Motor neuron (in vitro differentiated cells): ENCODE data around the gene ZNF423. TPM values are rescaled to one million over a fixed set of nuclear protein-coding genes. Genes with fewer than 3 reads are reported as not detected.

Source experiments
- ATAC-seq, 8 experiments: fragments of 200-7000 bp; cut with Tn5 transposase; replicated peaks in 6 of 8; 2 replicates each; pipeline ENCODE4 v1.8.0; 2021; ENCODE audit warnings: mild to moderate bottlenecking in 8 of 8, moderate library complexity in 8 of 8
- H3K27ac ChIP-seq, 2 donors: fragments of 250-450 bp; sonication (Bioruptor Pico); 2 replicates each; pipeline ENCODE4 v1.9.0; 2021; ENCODE audit warnings: antibody characterized with exemption in 2 of 2, mild to moderate bottlenecking in 2 of 2, moderate library complexity in 1 of 2
- H3K4me1 ChIP-seq, 2 donors: fragments of 250-450 bp; sonication (Bioruptor Pico); replicated peaks in 1 of 2; 2 replicates each; pipeline ENCODE4 v1.6.1; 2021; ENCODE audit warnings: antibody characterized with exemption in 2 of 2, mild to moderate bottlenecking in 2 of 2, moderate library complexity in 1 of 2
- H3K4me3 ChIP-seq, 5 donors: fragments of 250-450 bp; sonication (Bioruptor Pico); 2 replicates each; pipeline ENCODE4 v1.9.0; 2021; ENCODE audit warnings: antibody characterized with exemption in 5 of 5, mild to moderate bottlenecking in 5 of 5, moderate library complexity in 4 of 5
- WGBS, 10 experiments: fragments of 450-650 bp; shearing (Covaris generic); methylation state at CpG; one replicate each; pipeline ENCODE4 v1.0.0; 2022; 5-methylcytosine and 5-hydroxymethylcytosine counted together
- in situ Hi-C, 9 experiments: fragments of 400-800 bp; cut with MboI; loops; one replicate each; pipeline ENCODE4 v1.15.0; 2021; ENCODE audit warnings: low sequenced_read_pairs in 9 of 9, low pct_unique_long_range_greater_than_20kb in 2 of 9; ENCODE audit not compliant: unreplicated experiment in 9 of 9
- total RNA-seq, 8 experiments: library from RNA; unstranded; fragments of 300-600 nt; gene quantifications; 2 replicates each; pipeline versions ENCODE4 v1.2.3 to v1.2.4, GENCODE V29; 2022

ZNF423 gene
- total RNA-seq, 8 experiments from 2014 or later: 1.1 to 31.2 (median 19.0) TPM

DNA sequence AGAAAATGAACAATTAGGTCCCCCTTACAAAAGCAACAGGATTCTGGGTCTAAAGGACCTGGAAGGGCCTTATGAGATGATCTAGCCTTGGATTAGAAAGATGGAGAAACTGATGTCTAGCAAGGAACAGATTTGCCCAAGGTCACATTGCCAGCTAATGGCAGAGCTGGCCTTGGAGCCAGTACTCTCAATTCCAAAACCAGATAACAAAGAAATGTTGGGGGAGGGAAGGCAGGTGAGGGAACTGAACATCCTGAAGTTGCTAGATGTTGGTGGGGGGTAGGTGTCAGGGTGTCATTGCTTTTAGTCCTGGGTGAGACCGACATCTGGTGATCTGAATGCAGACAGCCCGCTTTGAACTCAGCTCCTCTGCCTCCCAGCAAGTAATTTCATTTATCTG, 11.3 kb upstream of the ZNF423 start:
- no peak for ATAC-seq
- Histone ChIP-seq H3K27ac (peak overlapping the region in 1 of 2 donors; percentile 70), H3K4me1 (peaks cover 16 to 19% of the 10 kb centered on the region in 2 donors), H3K4me3 (no peak overlapping the region)
- in situ Hi-C loops: loop anchor here in 1 of 9 experiments (25.0 kb wide), 1 partner anchor 330 kb away; no protein-coding TSS in a partner anchor
- WGBS, 10 experiments: 73 to 100% (median 88%) methylated on average over 1 to 2 of the region's 2 CpGs; no CpG with 5 or more reads in 5 of the 10 experiments

GRCh38 chr16:49866595-49867071, 10.7 kb upstream of the ZNF423 start:
- H3K27ac ChIP-seq: peak overlapping the region; percentile 26 to 70
- peak in 7 of 8 experiments; percentile 48 to 93 (median 90) for ATAC-seq
- WGBS, 10 experiments: 7 to 73% (median 13%) methylated on average over 2 to 7 of the region's 14 CpGs; no CpG with 5 or more reads in 4 of the 10 experiments
- peaks cover 16 to 19% of the 10 kb centered on the region in 2 donors for H3K4me1 ChIP-seq
- in situ Hi-C loops: loop anchor here in 1 of 9 experiments (25.0 kb wide), 1 partner anchor 329 kb away; no protein-coding TSS in a partner anchor
- H3K4me3 ChIP-seq: no peak overlapping the region

GRCh38 chr16:49862694-49863093, 6.8 kb upstream of the ZNF423 start:
- Histone ChIP-seq H3K27ac (no peak overlapping the region), H3K4me1 (peaks cover 26 to 28% of the 10 kb centered on the region in 2 donors), H3K4me3 (no peak overlapping the region)
- in situ Hi-C loops: loop anchor here in 1 of 9 experiments (25.0 kb wide), 1 partner anchor 325 kb away; no protein-coding TSS in a partner anchor
- WGBS, 10 experiments: 14 to 100% (median 87%) methylated on average over 1 to 4 of the region's 4 CpGs; no CpG with 5 or more reads in 1 of the 10 experiments
- ATAC-seq: no peak

- Histone ChIP-seq H3K27ac (no peak overlapping the region), H3K4me1 (peaks cover 15% of the 10 kb centered on the region in 2 donors), H3K4me3 (no peak overlapping the region)
- 50 to 95% (median 83%) methylated on average over 1 to 5 of the region's 6 CpGs; no CpG with 5 or more reads in 4 of the 10 experiments for WGBS, 10 experiments
- ATAC-seq: no peak
- in situ Hi-C loops: loop anchor here in 1 of 9 experiments (25.0 kb wide), 1 partner anchor 324 kb away; no protein-coding TSS in a partner anchor
Observed at GRCh38 chr16:49861299-49861698, 5.4 kb upstream of the ZNF423 start.

DNA sequence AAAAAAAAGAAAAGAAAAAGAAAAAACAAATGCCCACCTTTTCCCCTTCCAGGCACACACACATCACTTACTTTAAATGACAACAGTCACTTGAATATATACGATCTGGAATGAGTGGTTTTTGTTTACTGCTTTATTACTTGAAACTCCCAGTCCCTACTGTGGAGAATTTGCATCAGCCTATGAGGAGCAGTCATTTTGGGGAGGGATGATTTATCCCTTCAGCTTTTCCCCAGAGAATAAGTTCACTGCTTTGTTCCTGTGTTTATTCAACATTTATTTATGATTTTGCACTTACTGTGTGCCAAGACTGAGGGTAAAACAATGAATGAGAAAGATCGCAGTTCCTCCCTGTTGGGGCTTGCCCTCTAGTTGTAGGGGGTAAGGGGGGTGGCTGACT, 4.7 kb upstream of the ZNF423 start:
- no peak for ATAC-seq
- in situ Hi-C loops: loop anchor here in 1 of 9 experiments (25.0 kb wide), 1 partner anchor 323 kb away; no protein-coding TSS in a partner anchor
- Histone ChIP-seq H3K4me1 (peaks cover 10 to 11% of the 10 kb centered on the region in 2 donors), H3K27ac (no peak overlapping the region), H3K4me3 (no peak overlapping the region)
- WGBS, 10 experiments: 11 to 100% (median 60%) methylated on average over 1 to 2 of the region's 2 CpGs; no CpG with 5 or more reads in 4 of the 10 experiments

GRCh38 chr16:49859125-49859811, 3.4 kb upstream of the ZNF423 start:
- in situ Hi-C loops: loop anchor here in 1 of 9 experiments (25.0 kb wide), 1 partner anchor 322 kb away; no protein-coding TSS in a partner anchor
- peak overlapping the region in 1 of 2 donors; percentile 74 for H3K27ac ChIP-seq
- H3K4me3 ChIP-seq: peak overlapping the region in 3 of 5 donors; percentile 71 to 97 (median 97)
- peak in 2 of 8 experiments; percentile 0 for ATAC-seq
- H3K4me1 ChIP-seq: peaks cover 10 to 13% of the 10 kb centered on the region in 2 donors
- WGBS, 10 experiments: 20 to 63% (median 40%) methylated on average over 1 to 3 of the region's 30 CpGs; no CpG with 5 or more reads in 7 of the 10 experiments

- in situ Hi-C loops: loop anchor here in 1 of 9 experiments (25.0 kb wide), 1 partner anchor 321 kb away; no protein-coding TSS in a partner anchor
- WGBS, 10 experiments: 0 to 20% methylated on average over 1 to 3 of the region's 90 CpGs; no CpG with 5 or more reads in 8 of the 10 experiments
- H3K27ac ChIP-seq: peak overlapping the region; percentile 24 to 74
- peaks cover 17 to 21% of the 10 kb centered on the region in 2 donors for H3K4me1 ChIP-seq
- peak overlapping the region; percentile 65 to 97 (median 71) for H3K4me3 ChIP-seq
- ATAC-seq: peak; percentile 1 to 43 (median 26)
Observed at GRCh38 chr16:49858200-49859124, 2.5 kb upstream of the ZNF423 start.

GRCh38 chr16:49857423-49858181, 1.7 kb upstream of the ZNF423 start:
- peak overlapping the region; percentile 93 to 94 for H3K27ac ChIP-seq
- H3K4me3 ChIP-seq: peak overlapping the region; percentile 65 to 97 (median 71)
- in situ Hi-C loops: loop anchor here in 1 of 9 experiments (25.0 kb wide), 1 partner anchor 320 kb away; no protein-coding TSS in a partner anchor
- 0 to 7% (median 3%) methylated on average over 1 to 8 of the region's 52 CpGs; no CpG with 5 or more reads in 3 of the 10 experiments for WGBS, 10 experiments
- ATAC-seq: peak; percentile 0 to 10 (median 4)
- H3K4me1 ChIP-seq: peaks cover 24 to 29% of the 10 kb centered on the region in 2 donors

GRCh38 chr16:49856672-49857330, 889 bp upstream of the ZNF423 start:
- peak overlapping the region; percentile 93 to 94 for H3K27ac ChIP-seq
- peak; percentile 40 to 73 (median 62) for ATAC-seq
- WGBS, 10 experiments: 0 to 1% methylated on average over 2 to 17 of the region's 86 CpGs; no CpG with 5 or more reads in 8 of the 10 experiments
- peaks cover 32 to 37% of the 10 kb centered on the region in 2 donors for H3K4me1 ChIP-seq
- peak overlapping the region; percentile 65 to 97 (median 71) for H3K4me3 ChIP-seq
- in situ Hi-C loops: loop anchor here in 1 of 9 experiments (25.0 kb wide), 1 partner anchor 320 kb away; no protein-coding TSS in a partner anchor

DNA sequence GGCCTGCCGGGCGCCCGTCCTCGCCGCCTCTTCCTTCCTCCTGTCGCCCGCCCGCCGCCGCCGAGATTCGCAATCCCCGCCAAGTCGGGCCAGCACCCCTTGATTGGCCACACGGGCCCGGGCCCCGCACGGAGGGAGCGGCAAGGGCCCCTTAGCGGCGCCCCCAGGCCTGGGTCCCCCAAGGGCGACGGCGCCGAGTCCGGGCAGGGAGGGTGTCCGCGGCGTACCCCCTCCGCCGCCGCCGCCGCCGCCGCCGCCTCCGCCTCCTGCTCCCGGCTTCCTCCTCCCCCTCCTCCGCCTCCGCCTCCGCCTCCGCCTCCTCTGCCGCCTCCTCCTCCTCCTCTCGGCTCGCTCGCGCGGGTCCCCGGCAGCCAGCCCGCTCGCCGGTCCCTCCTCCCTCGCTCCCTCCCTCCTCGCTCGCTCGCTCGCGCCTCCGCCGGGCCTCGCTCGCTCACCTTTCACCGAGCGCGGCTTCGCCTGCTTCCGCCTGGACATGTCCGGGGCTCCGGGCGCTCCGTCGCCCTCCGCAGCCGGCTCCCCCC, 561 bp downstream of the ZNF423 start:
- WGBS, 10 experiments: no CpG with 5 or more reads among the region's 75 CpGs
- in situ Hi-C loops: loop anchor here in 1 of 9 experiments (25.0 kb wide), 1 partner anchor 318 kb away; no protein-coding TSS in a partner anchor
- ATAC-seq: peak; percentile 25 to 65 (median 42)
- Histone ChIP-seq H3K27ac (peak overlapping the region; percentile 85 to 94), H3K4me1 (peaks cover 46 to 51% of the 10 kb centered on the region in 2 donors), H3K4me3 (peak overlapping the region; percentile 65 to 97 (median 71))

GRCh38 chr16:49854796-49855203, 1.1 kb downstream of the ZNF423 start:
- Histone ChIP-seq H3K27ac (peak overlapping the region; percentile 85 to 94), H3K4me3 (peak overlapping the region; percentile 65 to 97 (median 71)), H3K4me1 (peaks cover 52 to 56% of the 10 kb centered on the region in 2 donors)
- peak; percentile 2 to 23 (median 9) for ATAC-seq
- in situ Hi-C loops: loop anchor here in 1 of 9 experiments (25.0 kb wide), 1 partner anchor 317 kb away; no protein-coding TSS in a partner anchor
- WGBS, 10 experiments: 0 to 3% (median 0%) methylated on average over 3 to 7 of the region's 45 CpGs; no CpG with 5 or more reads in 7 of the 10 experiments
